Astrocyte (in vitro differentiated cells and primary cell): ENCODE data around the gene COPS4.

Experiments used
- CTCF ChIP-seq: IDR thresholded peaks from 2 replicates; pipeline ENCODE4 v1.5.1; 2011; ENCODE audit warnings: low read depth, mild to moderate bottlenecking, inconsistent platforms, low read length, moderate library complexity; ENCODE audit not compliant: insufficient read depth
- EZH2 ChIP-seq: IDR thresholded peaks from 2 replicates; pipeline ENCODE4 v1.6.1; 2012; ENCODE audit warnings: mild to moderate bottlenecking, low read length, inconsistent platforms; ENCODE audit not compliant: insufficient read depth

GRCh38 chr4:83074086-83074704 is 39.2 kb downstream of the COPS4 start:
- TF ChIP-seq CTCF (peak; percentile 89), EZH2 (no peak)
